Adrenal gland (tissue), 5 donors: ENCODE results near the gene UNC119B.

Experiments
- CTCF ChIP-seq, 6 experiments: fragments of 450-650 bp in 4 of 6; fragments of 200-600 bp in 2 of 6; sonication (generic) in 1 of 6; IDR thresholded peaks; 1 replicate in 5 of 6; 2 replicates in 1 of 6; pipeline versions ENCODE4 v1.5.1 to v1.8.0; 2016 to 2021; ENCODE audit warnings: antibody characterized with exemption in 6 of 6, mild to moderate bottlenecking in 2 of 6, moderate library complexity in 1 of 6
- POLR2A ChIP-seq, 2 donors: fragments of 450-650 bp; IDR thresholded peaks; one replicate each; pipeline ENCODE4 v1.6.1; 2017; ENCODE audit warnings: antibody characterized with exemption in 2 of 2, mild to moderate bottlenecking in 2 of 2, moderate library complexity in 1 of 2
- donor health status: DM: no; HTN: no; CAD: no.

DNA sequence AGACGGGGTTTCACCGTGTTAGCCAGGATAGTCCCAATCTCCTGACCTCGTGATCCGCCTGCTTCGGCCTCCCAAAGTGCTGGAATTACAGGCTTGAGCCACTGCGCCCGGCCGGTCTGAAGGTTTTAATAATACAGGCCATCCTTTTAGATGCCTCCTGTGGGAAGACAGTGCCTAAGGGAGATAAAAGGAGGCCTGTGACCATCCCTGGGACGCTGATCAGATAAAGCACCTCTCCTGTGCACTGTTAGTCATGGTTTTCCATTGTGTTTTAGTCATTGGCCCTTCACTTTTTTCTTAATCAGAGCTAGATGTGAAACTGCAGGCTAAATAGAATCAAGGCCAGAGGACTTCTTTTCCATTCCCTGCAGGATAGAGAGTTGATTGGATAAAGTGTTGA is 7.8 kb downstream of the UNC119B start:
- TF ChIP-seq CTCF (IDR thresholded peaks at IDR 0.05) = no peak
- TF ChIP-seq POLR2A (IDR thresholded peaks at IDR 0.05) = no peak
